ENCODE data around the gene CNTN5. TPM values are rescaled to one million over a fixed set of nuclear protein-coding genes. Genes with fewer than 3 reads are reported as not detected.
A peak's percentile ranks its signal among the peaks of the same experiment; 100 is the strongest.

The CNTN5 gene
- polyA plus RNA-seq, 1 donor (not counting 4 experiments of a cell fraction or from before 2014, with no cell fraction given), result not detected

DNA sequence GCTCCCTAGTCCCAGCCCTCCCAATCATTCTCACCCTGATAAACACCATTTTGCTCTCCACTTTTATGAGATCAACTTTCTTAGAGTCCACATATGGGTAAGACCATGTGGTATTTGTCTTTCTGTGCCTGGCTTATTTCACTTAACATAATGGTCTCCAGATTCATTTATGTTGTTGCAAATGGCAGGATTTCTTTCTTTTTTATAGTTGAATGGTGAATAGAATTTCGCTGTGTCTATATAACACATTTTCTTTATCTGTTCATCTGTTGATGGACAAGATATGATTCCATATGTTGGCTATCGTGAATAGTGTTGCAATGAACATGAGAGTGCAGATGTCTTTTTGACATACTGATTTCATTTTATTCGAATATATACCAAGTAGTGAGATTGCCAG lies 1298.9 kb downstream of the CNTN5 start:
- Histone ChIP-seq H2AFZ (ENCODE audit: control insufficient read depth, low read length) (no peak overlapping the region), H3K79me2 (ENCODE audit: control insufficient read depth, insufficient read depth, low read length) (no peaks in the 10 kb centered on the region), H3K9ac (ENCODE audit: control insufficient read depth, extremely low read depth, insufficient read depth, low read length) (no peak overlapping the region), H3K36me3 (ENCODE audit: control insufficient read depth in 2 of 2, extremely low read depth in 1 of 2, insufficient read depth in 2 of 2, low read length in 2 of 2) (no peaks in the 10 kb centered on the region), H3K4me2 (ENCODE audit: control insufficient read depth, extremely low read depth, insufficient read depth, low read depth, low read length) (no peak overlapping the region), H3K4me3 (ENCODE audit: control insufficient read depth in 2 of 3, extremely low read depth in 1 of 3, insufficient read depth in 2 of 3, low read depth in 1 of 3, low read length in 3 of 3) (no peak overlapping the region), H3K9me3 (ENCODE audit: control insufficient read depth, low read depth, low read length) (no peaks in the 10 kb centered on the region), H3K27me3 (ENCODE audit: control insufficient read depth, extremely low read depth, insufficient read depth, low read length) (no peaks in the 10 kb centered on the region), H3K9me1 (ENCODE audit: control insufficient read depth, extremely low read depth, insufficient read depth, low read length) (no peaks in the 10 kb centered on the region), H3K27ac (ENCODE audit: control insufficient read depth, insufficient read depth, low read length) (no peak overlapping the region), H3K4me1 (ENCODE audit: control insufficient read depth, extremely low read depth, insufficient read depth, low read length) (no peaks in the 10 kb centered on the region), H4K20me1 (ENCODE audit: control insufficient read depth, extremely low read depth, insufficient read depth, low read length) (no peaks in the 10 kb centered on the region)
- no peak for TF ChIP-seq EZH2 (IDR thresholded peaks at IDR 0.05; ENCODE audit: low read length)
- TF ChIP-seq, protein P1, sequence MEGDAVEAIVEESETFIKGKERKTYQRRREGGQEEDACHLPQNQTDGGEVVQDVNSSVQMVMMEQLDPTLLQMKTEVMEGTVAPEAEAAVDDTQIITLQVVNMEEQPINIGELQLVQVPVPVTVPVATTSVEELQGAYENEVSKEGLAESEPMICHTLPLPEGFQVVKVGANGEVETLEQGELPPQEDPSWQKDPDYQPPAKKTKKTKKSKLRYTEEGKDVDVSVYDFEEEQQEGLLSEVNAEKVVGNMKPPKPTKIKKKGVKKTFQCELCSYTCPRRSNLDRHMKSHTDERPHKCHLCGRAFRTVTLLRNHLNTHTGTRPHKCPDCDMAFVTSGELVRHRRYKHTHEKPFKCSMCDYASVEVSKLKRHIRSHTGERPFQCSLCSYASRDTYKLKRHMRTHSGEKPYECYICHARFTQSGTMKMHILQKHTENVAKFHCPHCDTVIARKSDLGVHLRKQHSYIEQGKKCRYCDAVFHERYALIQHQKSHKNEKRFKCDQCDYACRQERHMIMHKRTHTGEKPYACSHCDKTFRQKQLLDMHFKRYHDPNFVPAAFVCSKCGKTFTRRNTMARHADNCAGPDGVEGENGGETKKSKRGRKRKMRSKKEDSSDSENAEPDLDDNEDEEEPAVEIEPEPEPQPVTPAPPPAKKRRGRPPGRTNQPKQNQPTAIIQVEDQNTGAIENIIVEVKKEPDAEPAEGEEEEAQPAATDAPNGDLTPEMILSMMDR (optimal IDR thresholded peaks at IDR 0.05 in 1 of 3, IDR thresholded peaks at IDR 0.05 in 1 of 3, conservative IDR thresholded peaks at IDR 0.05 in 1 of 3; ENCODE audit: extremely low read depth in 1 of 3, insufficient read depth in 2 of 3, low read length in 3 of 3), result no peak
- FAIRE-seq (no peak), DNase-seq (ENCODE audit: low read depth, low spot score) (no peak)
- dilution Hi-C loops (cut with MboI; ENCODE audit: extremely low pct_ligation_motif_present, low sequenced_read_pairs), result no loop called here

DNA sequence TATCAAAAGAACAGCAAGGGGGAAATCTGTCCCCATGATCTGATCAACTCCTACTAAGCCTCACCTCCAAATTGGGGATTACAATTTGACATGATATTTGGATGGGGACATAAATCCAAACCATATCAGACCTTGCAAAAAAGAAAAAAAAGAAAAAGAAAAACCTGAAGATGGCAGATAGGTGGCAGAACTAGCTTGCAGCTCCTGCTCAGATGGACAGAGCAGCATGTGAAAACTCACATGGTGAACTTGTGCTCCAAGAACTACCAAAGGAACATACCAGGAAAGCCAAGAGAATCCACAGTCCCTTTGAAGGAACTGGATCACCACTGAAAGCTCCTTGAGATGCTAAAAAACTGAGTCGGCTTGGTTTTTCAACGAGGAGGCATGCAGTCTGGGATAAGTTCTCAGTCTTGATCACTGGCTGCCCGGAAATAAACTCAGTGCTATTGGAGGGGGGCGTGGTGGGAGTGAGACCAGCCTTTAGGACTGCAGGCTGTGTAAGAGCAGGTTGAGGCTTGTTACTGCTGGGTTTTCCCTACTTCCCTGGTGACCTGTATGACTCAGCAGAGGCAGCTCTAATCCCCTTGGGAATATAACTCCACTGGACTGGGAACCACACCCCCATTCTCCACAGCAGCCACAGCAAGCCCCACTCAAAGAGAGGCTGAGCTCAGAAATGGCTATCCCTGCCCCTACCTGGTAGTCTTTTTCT lies 1308.0 kb downstream of the CNTN5 start:
- Histone ChIP-seq H3K79me2 (ENCODE audit: control insufficient read depth, insufficient read depth, low read length) (no peaks in the 10 kb centered on the region), H3K9me3 (ENCODE audit: control insufficient read depth, low read depth, low read length) (no peaks in the 10 kb centered on the region), H4K20me1 (ENCODE audit: control insufficient read depth, extremely low read depth, insufficient read depth, low read length) (no peaks in the 10 kb centered on the region), H2AFZ (ENCODE audit: control insufficient read depth, low read length) (peak overlapping the region; percentile 71), H3K36me3 (ENCODE audit: control insufficient read depth in 2 of 2, extremely low read depth in 1 of 2, insufficient read depth in 2 of 2, low read length in 2 of 2) (no peaks in the 10 kb centered on the region), H3K27me3 (ENCODE audit: control insufficient read depth, extremely low read depth, insufficient read depth, low read length) (no peaks in the 10 kb centered on the region), H3K9me1 (ENCODE audit: control insufficient read depth, extremely low read depth, insufficient read depth, low read length) (no peaks in the 10 kb centered on the region), H3K27ac (ENCODE audit: control insufficient read depth, insufficient read depth, low read length) (peak overlapping the region; percentile 22), H3K9ac (ENCODE audit: control insufficient read depth, extremely low read depth, insufficient read depth, low read length) (no peak overlapping the region), H3K4me3 (ENCODE audit: control insufficient read depth in 2 of 3, extremely low read depth in 1 of 3, insufficient read depth in 2 of 3, low read depth in 1 of 3, low read length in 3 of 3) (no peak overlapping the region), H3K4me1 (ENCODE audit: control insufficient read depth, extremely low read depth, insufficient read depth, low read length) (peaks cover 11% of the 10 kb centered on the region), H3K4me2 (ENCODE audit: control insufficient read depth, extremely low read depth, insufficient read depth, low read depth, low read length) (peak overlapping the region; percentile 44)
- DNase-seq (ENCODE audit: low read depth, low spot score) (peak; percentile 76), FAIRE-seq (peak; percentile 67)
- dilution Hi-C loops (cut with MboI; ENCODE audit: extremely low pct_ligation_motif_present, low sequenced_read_pairs), result no loop called here
- TF ChIP-seq EZH2 (IDR thresholded peaks at IDR 0.05; ENCODE audit: low read length), result no peak
- TF ChIP-seq, protein P1 (optimal IDR thresholded peaks at IDR 0.05 in 1 of 3, IDR thresholded peaks at IDR 0.05 in 1 of 3, conservative IDR thresholded peaks at IDR 0.05 in 1 of 3; ENCODE audit: extremely low read depth in 1 of 3, insufficient read depth in 2 of 3, low read length in 3 of 3), result peak in 2 of 3 experiments; percentile 21 to 22
